ENCODE data around the gene ZNHIT2. TPM values are rescaled to one million over a fixed set of nuclear protein-coding genes. Genes with fewer than 3 reads are reported as not detected.

Gene ZNHIT2
- total RNA-seq, 2 donors from 2014 or later: 6.3 to 10.0 TPM

Other genes starting within 250 kb of the ZNHIT2 start
- 100 to 1,000 TPM in 1 of 2 donors, 10 to 100 TPM in 1; 96.5 to 107 TPM for gene EHD1, start 239.1 kb downstream of the ZNHIT2 start, total RNA-seq
- 10 to 100 TPM; 20.9 to 23.1 TPM for gene ATG2A, start 200.5 kb downstream of the ZNHIT2 start, total RNA-seq
- gene PPP2R5B, start 193.0 kb downstream of the ZNHIT2 start, total RNA-seq: 10 to 100 TPM; 14.6 to 43.0 TPM
- under 1 TPM in 1 of 2 donors, not detected in 1; 0.43 TPM for gene GPHA2, start 181.8 kb downstream of the ZNHIT2 start, total RNA-seq
- 1 to 10 TPM in 1 of 2 donors, not detected in 1; 1.1 TPM for gene MAJIN, start 145.6 kb downstream of the ZNHIT2 start, total RNA-seq
- gene BATF2, start 120.7 kb downstream of the ZNHIT2 start, total RNA-seq: under 1 TPM; 0.28 to 0.37 TPM
- 10 to 100 TPM; 60.4 to 90.5 TPM for gene ARL2, start 103.5 kb downstream of the ZNHIT2 start, total RNA-seq
- 10 to 100 TPM; 13.5 to 14.4 TPM for gene SNX15, start 90.3 kb downstream of the ZNHIT2 start, total RNA-seq
- gene SAC3D1, start 76.5 kb downstream of the ZNHIT2 start, total RNA-seq: 10 to 100 TPM; 12.3 to 20.1 TPM
- 10 to 100 TPM; 11.2 to 12.6 TPM for gene NAALADL1, start 59.1 kb downstream of the ZNHIT2 start, total RNA-seq
- 100 to 1,000 TPM in 1 of 2 donors, 10 to 100 TPM in 1; 99.5 to 127 TPM for gene CDCA5, start 33.7 kb downstream of the ZNHIT2 start, total RNA-seq
- gene ZFPL1, start 33.5 kb downstream of the ZNHIT2 start, total RNA-seq: 10 to 100 TPM; 25.2 to 36.3 TPM
- 10 to 100 TPM; 71.8 to 80.6 TPM for gene VPS51, start 21.5 kb downstream of the ZNHIT2 start, total RNA-seq
- gene TM7SF2, start 5.8 kb downstream of the ZNHIT2 start, total RNA-seq: 10 to 100 TPM; 19.7 to 20.1 TPM
- gene FAU, start 4.4 kb upstream of the ZNHIT2 start, total RNA-seq: 100 to 1,000 TPM; 929 to 948 TPM
- 10 to 100 TPM; 61.7 to 87.7 TPM for gene MRPL49, start 4.6 kb upstream of the ZNHIT2 start, total RNA-seq
- gene SYVN1, start 16.8 kb upstream of the ZNHIT2 start, total RNA-seq: 10 to 100 TPM; 28.9 to 30.8 TPM
- not detected for gene SPDYC, start 52.5 kb upstream of the ZNHIT2 start, total RNA-seq
- gene CAPN1, start 64.2 kb upstream of the ZNHIT2 start, total RNA-seq: 100 to 1,000 TPM; 143 to 150 TPM
- gene POLA2, start 144.3 kb upstream of the ZNHIT2 start, total RNA-seq: 10 to 100 TPM; 54.6 to 64.1 TPM
- gene CDC42EP2, start 197.2 kb upstream of the ZNHIT2 start, total RNA-seq: 1 to 10 TPM in 1 of 2 donors, under 1 TPM in 1; 0.73 to 2.0 TPM
- 10 to 100 TPM; 66.0 to 89.5 TPM for gene DPF2, start 216.2 kb upstream of the ZNHIT2 start, total RNA-seq
- 1 to 10 TPM in 1 of 2 donors, under 1 TPM in 1; 0.95 to 1.5 TPM for gene TIGD3, start 237.1 kb upstream of the ZNHIT2 start, total RNA-seq

All from activated T-helper 17 cell treated with anti-CD3 and anti-CD28 coated beads, Interleukin-2, amount 50 U/mL, for 72 hours (primary cell).